SK-N-SH (cell line): ENCODE data around the gene SLC2A10. TPM values are rescaled to one million over a fixed set of nuclear protein-coding genes. Genes with fewer than 3 reads are reported as not detected.

Experiments used
- CTCF ChIA-PET: fragments of 300-600, 350-600 bp; formaldehyde crosslinking; extraction: SDS; loops from one replicate; lab custom pipeline; 2021; lab: Yijun Ruan, JAX
- POLR2A ChIA-PET: fragments of 350-600 bp; sonication (Branson Sonifier 250); formaldehyde crosslinking; extraction: SDS; loops from one replicate; lab custom pipeline; 2020; ENCODE audit warnings: antibody characterized with exemption, inconsistent platforms; lab: Yijun Ruan, JAX
- DNase-seq: peaks from one replicate; pipeline ENCODE4 v3.0.0; 2012
- H2AFZ ChIP-seq: fragments of 200-600 bp; sonication (generic); 2 replicates; pipeline ENCODE4 v1.8.1; 2016; ENCODE audit warnings: antibody characterized with exemption, mild to moderate bottlenecking, low read depth
- H3F3A ChIP-seq: fragments of 200-600 bp; sonication (generic); replicated peaks from 2 replicates; pipeline ENCODE3; 2016; ENCODE audit warnings: antibody characterized with exemption, mild to moderate bottlenecking; ENCODE audit not compliant: insufficient read depth
- H3K27ac ChIP-seq, 2 experiments: fragments of 200-500 bp in 1 of 2; fragments of 200-600 bp in 1 of 2; sonication (Bioruptor generic) in 1 of 2; sonication (generic), shearing (Covaris generic) in 1 of 2; 2 replicates each; pipeline versions ENCODE4 v1.5.1 to v1.6.1; 2014 to 2016; ENCODE audit warnings: low read depth in 2 of 2, inconsistent platforms in 1 of 2, low read length in 1 of 2, mild to moderate bottlenecking in 1 of 2, mixed read lengths in 1 of 2
- H3K27me3 ChIP-seq: fragments of 200-600 bp; sonication (generic), shearing (Covaris generic); 2 replicates; pipeline ENCODE4 v1.6.1; 2016; ENCODE audit warnings: mixed run types; ENCODE audit not compliant: insufficient read depth
- H3K36me3 ChIP-seq, 2 experiments: fragments of 200-500 bp in 1 of 2; fragments of 200-600 bp in 1 of 2; sonication (Bioruptor generic) in 1 of 2; sonication (generic) in 1 of 2; replicated peaks in 1 of 2; 2 replicates each; pipeline versions ENCODE3 to v1.5.1; 2014 to 2016; ENCODE audit warnings: low read length in 1 of 2, mild to moderate bottlenecking in 1 of 2; ENCODE audit not compliant: insufficient read depth in 2 of 2, control insufficient read depth in 1 of 2
- H3K4me1 ChIP-seq, 2 experiments: fragments of 200-500 bp in 1 of 2; fragments of 200-600 bp in 1 of 2; sonication (Bioruptor generic) in 1 of 2; sonication (generic), shearing (Covaris generic) in 1 of 2; 2 replicates each; pipeline versions ENCODE4 v1.5.1 to v1.6.1; 2014 to 2016; ENCODE audit warnings: low read depth in 1 of 2, low read length in 1 of 2, mixed run types in 1 of 2; ENCODE audit not compliant: insufficient read depth in 2 of 2, control insufficient read depth in 1 of 2
- H3K4me2 ChIP-seq: fragments of 200-600 bp; sonication (generic), shearing (Covaris generic); 2 replicates; pipeline ENCODE4 v1.6.1; 2017; ENCODE audit warnings: mixed run types
- H3K4me3 ChIP-seq, 2 experiments: fragments of 200-500 bp in 1 of 2; fragments of 200-600 bp in 1 of 2; sonication (Bioruptor generic) in 1 of 2; sonication (generic), shearing (Covaris generic) in 1 of 2; 2 replicates each; pipeline versions ENCODE4 v1.5.1 to v1.8.1; 2014 to 2016; ENCODE audit warnings: low read depth in 2 of 2, inconsistent platforms in 1 of 2, low read length in 1 of 2, mild to moderate bottlenecking in 1 of 2, mixed read lengths in 1 of 2, moderate library complexity in 1 of 2
- H3K79me2 ChIP-seq: fragments of 200-600 bp; sonication (generic); 2 replicates; pipeline ENCODE4 v1.8.1; 2017; ENCODE audit warnings: mild to moderate bottlenecking; ENCODE audit not compliant: insufficient read depth
- H3K9ac ChIP-seq: fragments of 200-600 bp; sonication (generic); 2 replicates; pipeline ENCODE4 v1.6.1; 2017; ENCODE audit warnings: mixed run types
- H3K9me2 ChIP-seq: fragments of 200-600 bp; sonication (generic); 2 replicates; pipeline ENCODE4 v1.6.1; 2017; ENCODE audit warnings: mixed run types
- H3K9me3 ChIP-seq: fragments of 200-600 bp; sonication (generic); 2 replicates; pipeline ENCODE4 v1.6.1; 2017; ENCODE audit warnings: mixed run types, mild to moderate bottlenecking, moderate library complexity
- H4K20me1 ChIP-seq: fragments of 200-600 bp; sonication (generic); 2 replicates; pipeline ENCODE4 v1.6.1; 2017; ENCODE audit warnings: mild to moderate bottlenecking, mixed run types; ENCODE audit not compliant: insufficient read depth
- CTCF ChIP-seq: fragments of 200-600 bp; sonication (generic); IDR thresholded peaks from 2 replicates; pipeline ENCODE4 v1.6.1; 2017; ENCODE audit warnings: antibody characterized with exemption, mild to moderate bottlenecking, moderate library complexity
- FOSL2 ChIP-seq: IDR thresholded peaks from 2 replicates; pipeline ENCODE4 v1.4.0; 2012; ENCODE audit warnings: low read depth, mild to moderate bottlenecking, moderate library complexity, borderline replicate concordance
- GABPA ChIP-seq: IDR thresholded peaks from 2 replicates; pipeline ENCODE4 v1.4.0; 2012; ENCODE audit warnings: low read depth, mild to moderate bottlenecking
- IRF3 ChIP-seq: fragments of 150-350 bp; IDR thresholded peaks from 2 replicates; pipeline ENCODE4 v1.6.1; 2016; ENCODE audit warnings: mild to moderate bottlenecking, low read depth, low read length
- MAX ChIP-seq: IDR thresholded peaks from 2 replicates; pipeline ENCODE4 v1.4.0; 2012; ENCODE audit warnings: low read depth
- NFIC ChIP-seq: IDR thresholded peaks from 2 replicates; pipeline ENCODE4 v1.4.0; 2012; ENCODE audit warnings: borderline replicate concordance
- PBX3 ChIP-seq: IDR thresholded peaks from 2 replicates; pipeline ENCODE4; 2012
- POLR2AphosphoS5 ChIP-seq: IDR thresholded peaks from 2 replicates; pipeline ENCODE4 v1.6.1; 2012; ENCODE audit warnings: low read depth, low read length
- RAD21 ChIP-seq: IDR thresholded peaks from 2 replicates; pipeline ENCODE4 v1.6.1; 2012; ENCODE audit warnings: mild to moderate bottlenecking, low read length
- RFX5 ChIP-seq: IDR thresholded peaks from 2 replicates; pipeline ENCODE4 v1.6.1; 2012; ENCODE audit warnings: mild to moderate bottlenecking, improper control_type of control experiment, low read length
- RXRA ChIP-seq: IDR thresholded peaks from 2 replicates; pipeline ENCODE4 v1.4.0; 2012; ENCODE audit warnings: low read depth, mild to moderate bottlenecking, borderline replicate concordance
- SMC3 ChIP-seq: IDR thresholded peaks from 2 replicates; pipeline ENCODE4 v1.6.1; 2012; ENCODE audit warnings: low read depth, low read length, improper control_type of control experiment
- TAF1 ChIP-seq: IDR thresholded peaks from 2 replicates; pipeline ENCODE4 v1.6.1; 2012; ENCODE audit warnings: low read depth, mild to moderate bottlenecking, low read length, moderate library complexity, borderline replicate concordance
- TEAD4 ChIP-seq: IDR thresholded peaks from 2 replicates; pipeline ENCODE4 v1.4.0; 2012; ENCODE audit warnings: mild to moderate bottlenecking, borderline replicate concordance; ENCODE audit not compliant: insufficient read depth
- YY1 ChIP-seq: IDR thresholded peaks from 2 replicates; pipeline ENCODE4 v1.4.0; 2012; ENCODE audit warnings: low read depth, mild to moderate bottlenecking
- ZBTB33 ChIP-seq: IDR thresholded peaks from 2 replicates; pipeline ENCODE4 v1.4.0; 2012; ENCODE audit warnings: low read depth, borderline replicate concordance
- WGBS: methylation state at CpG from one replicate; pipeline ENCODE4 v1.1.6; 2017; ENCODE audit warnings: low lambda C conversion rate; 5-methylcytosine and 5-hydroxymethylcytosine counted together
- polyA plus RNA-seq, 3 experiments: library from polyadenylated mRNA; depleted of rRNA; stranded (reverse); fragments of >200 nt; gene quantifications; 2 replicates each; pipeline ENCODE4 v1.2.3, GENCODE V29; 2012

The SLC2A10 gene
- polyA plus RNA-seq, 1 of the 3 experiments (the other 2 are of a cell fraction), result 12.6 TPM

GRCh38 chr20:46699651-46700359 is 9.6 kb upstream of the SLC2A10 start:
- H3K9ac ChIP-seq, result no peak overlapping the region
- H3K36me3 ChIP-seq, result no peaks in the 10 kb centered on the region
- no peaks in the 10 kb centered on the region for H3K27me3 ChIP-seq
- 0 out of 2 replicates have a peak overlapping the region, but pooled peaks have one; percentile 23 for H2AFZ ChIP-seq
- 61% methylated on average over 12 of the region's 12 CpGs for WGBS
- DNase-seq, result no peak
- no peaks in the 10 kb centered on the region for H3K79me2 ChIP-seq
- H3K4me2 ChIP-seq, result no peak overlapping the region
- H3K4me3 ChIP-seq, result no peak overlapping the region
- H3F3A ChIP-seq, result peaks cover 3% of the 10 kb centered on the region
- H3K4me1 ChIP-seq, result peaks cover 0 to 2% of the 10 kb centered on the region in 2 experiments; a peak in 1 of 4 replicates
- no peaks in the 10 kb centered on the region for H3K9me3 ChIP-seq
- no peaks in the 10 kb centered on the region for H4K20me1 ChIP-seq
- no peaks in the 10 kb centered on the region for H3K9me2 ChIP-seq
- ChIA-PET POLR2A (no interaction called here), CTCF (interaction anchor here (0.7 to 1.3 kb wide), 3 partner anchors 11 to 171 kb away, joined by 3 to 4 read pairs (median 3); partner anchors contain the start of gene TP53RK)
- no peak overlapping the region for H3K27ac ChIP-seq
- TF ChIP-seq RAD21 (peak; percentile 53; the same call in 1 of the 2 replicates), SMC3 (peak; percentile 20; the same call in 1 of the 2 replicates), YY1 (no peak), TEAD4 (no peak), CTCF (peak; percentile 59)

DNA sequence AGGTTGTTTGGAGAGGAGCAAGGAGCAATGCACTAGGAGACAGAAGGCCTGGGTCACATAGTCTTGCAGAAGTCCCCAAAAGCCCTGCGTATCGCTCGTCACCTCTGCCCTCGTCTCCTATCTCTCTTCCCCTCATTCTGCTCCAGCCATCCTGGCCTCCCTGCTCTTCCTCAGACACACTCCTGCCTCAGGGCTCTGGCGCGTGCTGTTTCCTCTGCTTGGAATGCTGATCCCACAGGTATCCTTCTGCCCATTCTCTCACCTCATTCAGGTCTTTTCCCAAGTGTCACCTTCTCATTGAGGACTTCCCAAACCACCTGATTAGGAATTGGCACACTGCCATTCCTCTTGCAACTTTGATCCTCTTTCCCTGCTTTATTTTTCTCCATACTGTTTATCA is 9.0 kb upstream of the SLC2A10 start:
- H3K27ac ChIP-seq, result no peak overlapping the region
- no peak overlapping the region for H3K4me3 ChIP-seq
- H3K9me2 ChIP-seq, result no peaks in the 10 kb centered on the region
- ChIA-PET POLR2A (no interaction called here), CTCF (interaction anchor here (0.9 to 1.3 kb wide), 2 partner anchors 15 to 172 kb away, joined by 3 to 4 read pairs; no protein-coding TSS in a partner anchor)
- no peak overlapping the region for H3K9ac ChIP-seq
- peaks cover 0 to 1% of the 10 kb centered on the region in 2 experiments; a peak in 1 of 4 replicates for H3K4me1 ChIP-seq
- H3K36me3 ChIP-seq, result no peaks in the 10 kb centered on the region
- H3K9me3 ChIP-seq, result no peaks in the 10 kb centered on the region
- H2AFZ ChIP-seq, result no peak overlapping the region
- peaks cover 3% of the 10 kb centered on the region for H3F3A ChIP-seq
- H4K20me1 ChIP-seq, result no peaks in the 10 kb centered on the region
- no peaks in the 10 kb centered on the region for H3K79me2 ChIP-seq
- DNase-seq, result no peak
- 87% methylated on average over 6 of the region's 6 CpGs for WGBS
- H3K27me3 ChIP-seq, result no peaks in the 10 kb centered on the region
- H3K4me2 ChIP-seq, result no peak overlapping the region
- TF ChIP-seq RAD21 (no peak), RFX5 (no peak), PBX3 (no peak), POLR2AphosphoS5 (no peak), RXRA (no peak), IRF3 (no peak), FOSL2 (no peak), MAX (no peak), NFIC (no peak), GABPA (no peak), CTCF (no peak), TAF1 (no peak), ZBTB33 (no peak)
